Measurements from ENCODE around the gene ZMAT5.

The ZMAT5 gene

DNA sequence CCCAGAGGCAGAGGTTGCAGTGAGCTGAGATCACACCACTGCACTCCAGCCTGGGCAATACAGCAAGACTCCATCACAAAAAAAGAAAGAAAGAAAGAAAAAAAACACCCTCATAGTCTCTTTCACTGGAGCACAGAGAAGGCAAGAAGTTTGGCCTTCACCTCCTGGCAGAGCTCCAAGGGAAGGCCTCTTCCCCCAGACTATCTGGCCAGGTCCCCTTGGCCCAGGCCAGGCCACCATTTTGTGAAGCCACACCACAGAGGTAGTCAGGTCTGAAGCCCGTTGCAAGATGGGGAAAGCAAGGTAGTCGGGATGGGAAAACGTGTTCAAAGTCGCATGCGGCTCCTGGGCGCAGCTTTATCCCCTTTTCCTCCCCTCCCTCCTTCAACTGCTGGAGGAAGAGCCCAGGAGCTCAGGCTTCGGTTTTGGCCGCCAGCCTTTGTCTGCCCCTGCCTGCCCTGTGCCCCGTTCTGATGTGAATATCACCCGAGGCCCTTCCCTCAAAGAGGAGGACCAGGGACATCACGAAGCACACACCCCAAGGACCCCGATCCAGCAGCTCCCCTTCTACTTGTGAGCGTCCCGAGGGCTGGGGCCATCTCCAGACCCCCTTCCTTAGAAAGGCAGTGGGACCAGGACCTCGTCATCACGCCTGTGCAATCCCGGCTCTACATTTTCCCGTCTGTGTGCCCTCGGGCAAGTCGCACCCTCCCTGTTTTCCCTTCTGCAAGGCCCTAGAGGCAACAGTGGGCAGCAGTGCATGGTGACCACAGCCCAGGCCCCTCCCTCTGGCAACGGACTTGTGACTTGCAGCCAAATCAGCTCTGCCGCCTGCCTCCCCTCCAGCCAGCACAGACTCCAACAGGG lies 29.3 kb downstream of the ZMAT5 start:
- Histone ChIP-seq H3K27ac (no peak overlapping the region), H3K4me3 (no peak overlapping the region)

DNA sequence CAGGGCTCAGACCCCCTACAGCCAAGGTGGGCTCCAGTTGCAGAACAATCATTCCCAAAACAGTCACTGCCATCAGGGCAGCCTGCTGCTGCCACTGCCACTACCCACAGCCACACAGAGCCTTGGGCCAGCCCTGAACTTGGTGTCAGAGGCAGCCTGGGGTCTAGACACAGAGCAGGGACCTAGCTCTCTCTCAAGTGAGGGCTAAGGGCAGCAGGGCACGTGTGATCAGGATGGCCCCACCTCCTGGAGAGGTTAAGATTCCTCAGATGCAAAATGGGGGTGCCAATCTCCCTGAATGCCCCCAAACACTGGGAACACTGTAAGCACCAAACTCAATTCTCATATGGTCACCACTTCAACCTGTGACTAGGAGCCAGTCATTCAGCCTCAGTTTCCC lies 31.4 kb downstream of the ZMAT5 start:
- H3K27ac ChIP-seq, result no peak overlapping the region

DNA sequence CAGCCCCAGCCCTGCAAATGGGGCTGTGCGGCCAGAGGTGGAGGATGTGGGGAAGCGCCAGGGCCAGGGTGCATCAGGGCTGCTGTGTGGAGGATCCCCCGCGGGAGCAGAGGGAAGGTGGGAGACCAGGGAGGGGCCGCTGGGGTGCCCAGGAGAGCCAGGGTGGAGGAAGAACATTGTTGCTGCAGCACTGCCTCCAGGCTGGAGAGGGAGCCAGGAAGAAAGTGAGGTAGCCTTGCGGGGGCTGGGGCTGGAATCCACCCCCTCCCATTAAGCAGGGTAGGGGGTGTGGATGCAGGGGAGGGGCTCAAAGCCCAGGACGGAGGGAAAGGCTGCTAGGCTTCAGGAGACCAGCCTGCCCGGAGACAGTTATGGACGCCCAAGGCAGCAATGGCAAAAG lies 32.0 kb downstream of the ZMAT5 start:
- H3K27ac ChIP-seq, result no peak overlapping the region
- H3K4me3 ChIP-seq, result no peak overlapping the region

More for the DNA sequence above, 31.4 kb downstream of the ZMAT5 start:
- no peak overlapping the region for H3K4me3 ChIP-seq

DNA sequence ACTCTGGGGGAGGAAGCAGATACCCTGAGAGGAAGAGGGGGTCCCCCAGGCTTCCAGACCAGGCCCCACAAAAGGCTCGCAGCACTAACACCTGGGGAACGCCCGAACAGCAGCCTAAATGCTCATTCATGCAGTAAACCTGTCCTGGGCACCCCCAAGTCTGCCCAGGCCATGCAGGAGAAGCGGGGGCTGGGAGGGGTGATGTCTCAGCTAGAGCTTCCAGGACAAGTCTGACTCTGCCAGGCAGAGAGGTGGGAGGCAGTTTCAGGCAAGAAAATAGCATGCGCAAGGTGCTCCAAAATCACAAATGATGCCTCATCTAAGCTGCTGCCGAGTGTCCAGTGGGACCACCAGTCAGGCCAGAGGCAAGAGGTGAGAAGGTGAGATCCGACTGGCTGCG lies 32.4 kb downstream of the ZMAT5 start:
- Histone ChIP-seq H3K27ac (no peak overlapping the region), H3K4me3 (no peak overlapping the region)

DNA sequence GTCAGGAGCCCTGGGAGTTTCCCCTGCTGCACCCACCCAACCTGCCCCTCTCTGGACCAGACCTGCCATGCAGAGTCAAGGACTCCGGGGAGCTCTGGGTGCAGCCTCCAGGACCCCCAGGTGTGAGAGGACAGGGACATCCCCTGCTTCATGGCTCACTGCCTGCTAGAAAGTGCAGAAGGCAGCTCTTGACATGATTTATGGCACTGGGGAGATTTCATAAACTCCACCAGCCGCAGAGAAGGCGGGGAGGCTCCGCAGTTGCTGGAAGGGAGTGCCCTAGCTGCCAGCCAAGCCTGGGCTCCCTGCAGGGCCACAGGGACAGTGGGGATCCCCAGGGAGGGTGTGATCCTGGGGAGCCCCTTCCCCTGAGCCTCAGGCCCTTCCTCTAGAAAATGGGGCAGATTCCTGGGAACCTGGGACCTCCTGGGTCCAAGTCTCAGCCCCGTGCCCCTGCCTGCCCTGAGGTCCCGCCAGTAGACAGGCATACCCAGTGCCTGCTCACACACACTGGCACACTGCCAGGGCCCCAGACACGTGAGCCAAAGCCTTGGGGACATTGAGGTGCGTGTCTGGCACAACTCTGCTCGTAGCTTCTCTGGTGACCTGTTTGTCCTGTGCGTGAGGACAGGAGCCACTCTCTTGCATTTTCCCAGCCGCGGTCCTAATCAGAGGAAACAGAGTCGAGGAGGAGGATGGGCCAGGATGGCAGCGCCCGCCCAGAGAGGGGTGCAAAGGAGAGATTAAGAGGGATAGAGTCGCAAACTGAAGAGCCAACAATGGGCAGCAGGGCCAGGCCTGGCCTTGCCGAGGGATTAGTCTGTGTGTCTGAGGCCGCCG lies 33.2 kb downstream of the ZMAT5 start:
- Histone ChIP-seq H3K27ac (no peak overlapping the region), H3K4me3 (no peak overlapping the region)

DNA sequence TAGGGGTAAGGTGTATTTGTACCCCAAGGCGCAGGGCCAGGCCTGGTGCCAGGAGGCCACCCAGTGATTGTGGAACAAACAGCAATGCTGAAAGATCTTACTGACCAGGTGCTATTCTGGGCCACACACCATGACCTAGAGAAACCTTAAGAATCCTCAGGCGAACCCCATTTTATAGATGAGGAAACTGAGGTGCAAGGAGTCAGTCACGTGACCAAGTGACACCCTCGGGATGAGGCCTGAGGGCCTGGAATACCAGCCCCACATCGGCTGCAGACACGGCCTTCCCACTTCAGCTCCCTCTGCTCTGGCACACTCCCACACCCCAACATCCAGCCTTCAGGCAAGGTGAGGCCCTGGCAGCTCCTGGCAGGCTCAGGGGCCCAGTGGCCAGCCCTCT lies 33.9 kb downstream of the ZMAT5 start:
- Histone ChIP-seq H3K27ac (no peak overlapping the region), H3K4me3 (no peak overlapping the region)

DNA sequence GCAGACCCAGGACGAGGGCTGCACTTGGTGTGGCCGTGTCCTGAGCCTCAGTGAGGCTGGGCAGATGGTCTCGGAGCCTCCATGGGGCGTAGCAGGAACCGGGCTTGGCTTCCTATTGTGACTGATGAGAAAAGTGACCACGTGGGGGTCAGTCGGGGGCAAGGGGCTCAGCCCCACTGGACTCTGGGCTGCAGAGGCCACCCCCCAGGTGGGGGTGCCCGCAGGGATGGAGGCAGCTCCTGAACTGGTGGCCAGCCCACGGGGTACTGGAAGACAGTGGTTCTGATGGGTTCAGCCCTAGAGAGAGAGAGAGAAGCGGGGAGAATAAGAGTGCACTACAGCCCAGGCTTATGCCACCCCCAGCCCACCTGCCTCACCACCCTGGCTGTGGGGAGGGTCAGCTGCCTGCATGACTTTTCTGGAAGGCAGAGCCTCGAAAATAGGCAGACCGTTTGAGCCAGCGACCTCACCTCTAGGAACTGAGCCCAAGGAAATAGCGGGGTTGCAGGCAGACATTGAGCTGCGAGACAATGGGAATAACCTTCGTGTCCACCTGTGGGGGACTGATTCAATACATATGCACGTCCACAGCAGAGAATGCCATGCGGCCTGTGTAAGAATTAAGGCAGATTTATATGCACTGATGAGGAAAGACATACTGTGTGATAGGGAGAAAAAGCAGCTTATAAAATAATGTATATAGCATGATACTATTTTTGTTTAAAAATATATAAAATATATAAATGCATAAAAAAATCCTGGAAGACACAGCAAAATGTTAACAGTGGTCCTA lies 35.6 kb downstream of the ZMAT5 start:
- Histone ChIP-seq H3K4me3 (no peak overlapping the region), H3K27ac (no peak overlapping the region)

DNA sequence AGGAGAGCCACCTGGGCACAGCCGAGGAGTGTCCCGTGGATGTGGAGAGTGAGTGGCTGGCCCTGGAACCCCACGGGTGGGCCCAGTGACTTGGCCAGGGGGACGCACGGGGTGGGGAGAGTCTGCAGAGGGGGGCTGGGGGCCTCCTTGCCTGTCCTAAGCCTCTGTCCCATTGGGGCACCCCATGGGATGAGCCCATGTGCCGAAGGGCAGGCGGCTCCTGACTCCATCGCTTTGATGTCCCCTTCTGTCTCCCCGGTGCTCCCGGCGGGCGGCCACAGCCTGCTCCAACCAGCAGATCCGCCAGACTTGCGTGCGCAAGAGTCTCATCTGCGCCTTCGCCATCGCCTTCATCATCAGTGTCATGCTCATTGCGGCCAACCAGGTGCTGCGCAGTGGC lies 37.6 kb downstream of the ZMAT5 start:
- no peak overlapping the region for H3K27ac ChIP-seq
- H3K4me3 ChIP-seq, result no peak overlapping the region

DNA sequence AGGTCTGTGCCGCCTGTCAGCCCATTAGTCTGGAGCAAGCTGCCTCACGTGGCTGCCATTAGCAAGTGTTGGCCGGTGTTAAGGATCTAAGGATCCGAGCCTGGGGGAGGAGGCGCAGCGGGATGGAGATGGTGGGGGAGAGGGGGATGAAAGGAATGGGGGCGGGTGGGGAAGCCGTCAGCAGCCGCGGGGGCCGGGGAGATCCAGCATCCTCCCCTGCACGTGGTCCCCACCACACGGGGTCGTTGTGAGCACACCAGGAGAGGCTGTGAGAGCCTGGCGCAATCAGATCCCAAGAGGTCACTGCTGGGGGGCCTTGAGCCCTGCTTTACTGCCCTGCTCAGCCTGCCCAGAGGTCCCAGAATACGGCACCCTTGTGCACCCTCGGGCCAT lies 39.7 kb downstream of the ZMAT5 start:
- Histone ChIP-seq H3K4me3 (no peak overlapping the region), H3K27ac (no peak overlapping the region)

DNA sequence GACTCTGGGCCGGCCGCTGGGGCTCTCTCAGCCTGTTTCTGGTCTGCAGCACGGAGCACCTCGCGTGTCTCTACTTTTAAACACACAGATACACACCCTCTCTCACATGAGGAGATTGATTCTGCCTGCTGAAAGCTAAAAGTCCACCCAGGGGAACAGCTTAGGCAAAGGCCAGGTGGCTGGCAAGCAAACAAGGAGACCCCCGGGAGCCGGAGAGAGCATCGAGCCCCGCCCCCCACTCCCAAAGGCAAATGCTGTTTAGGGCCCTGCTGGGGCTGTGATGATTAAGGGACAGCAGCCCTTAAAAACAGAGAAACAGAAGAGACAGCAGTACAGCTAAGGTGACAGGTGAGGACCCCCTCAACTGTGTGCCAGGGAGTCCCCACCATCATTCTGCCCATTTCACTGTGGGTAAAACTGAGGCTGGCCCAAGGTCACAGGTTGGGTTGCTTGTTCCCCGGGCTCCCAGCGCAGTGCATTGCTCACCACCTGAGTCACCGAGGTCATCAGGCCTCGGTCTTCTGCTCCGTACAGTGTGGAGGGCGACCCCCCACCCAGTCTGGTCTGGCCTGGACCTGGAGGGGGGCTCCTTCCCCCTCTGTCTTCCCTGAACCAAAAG lies 40.2 kb downstream of the ZMAT5 start:
- H3K4me3 ChIP-seq, result no peak overlapping the region
- H3K27ac ChIP-seq, result no peak overlapping the region

DNA sequence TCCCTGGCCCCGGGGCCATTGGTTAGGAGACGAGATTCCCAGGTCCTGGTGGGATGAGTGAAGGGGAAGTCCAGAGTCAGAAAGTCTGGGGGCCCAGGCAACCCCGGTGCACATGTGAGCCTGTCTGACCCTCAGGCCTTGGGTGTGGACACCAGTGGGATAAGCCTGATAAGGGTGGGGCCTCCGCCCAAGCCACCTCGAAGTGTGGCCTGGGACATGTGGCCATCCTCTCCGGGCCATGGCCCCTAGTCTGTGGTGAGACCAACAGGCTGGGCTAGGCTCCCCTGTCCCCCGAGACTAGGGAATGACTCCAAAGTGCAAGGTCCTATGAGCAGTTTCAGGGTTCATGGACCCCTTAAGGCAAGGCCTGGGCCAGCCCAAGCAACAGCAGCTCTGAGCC lies 40.7 kb downstream of the ZMAT5 start:
- Histone ChIP-seq H3K4me3 (no peak overlapping the region), H3K27ac (no peak overlapping the region)

DNA sequence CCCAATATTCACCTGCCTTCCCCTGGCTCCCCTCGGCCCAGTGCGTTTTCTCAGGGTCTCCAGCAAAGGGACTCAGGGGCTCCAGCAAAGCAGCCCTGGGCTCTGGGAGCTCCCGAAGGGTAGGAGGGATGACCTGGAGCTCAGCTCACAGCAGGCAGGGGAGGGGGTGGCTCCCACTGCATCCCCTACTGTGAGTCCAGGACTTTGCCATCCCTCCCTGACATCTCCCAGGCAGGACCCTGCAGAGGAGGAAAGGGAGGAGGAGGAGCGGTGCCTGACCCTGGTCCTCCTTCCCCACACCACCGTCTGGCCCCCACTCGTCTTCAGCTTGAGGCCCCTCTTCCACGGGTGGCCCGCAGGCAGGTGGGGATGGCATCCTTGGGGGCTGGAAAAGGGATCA lies 42.0 kb downstream of the ZMAT5 start:
- Histone ChIP-seq H3K27ac (no peak overlapping the region), H3K4me3 (no peak overlapping the region)

DNA sequence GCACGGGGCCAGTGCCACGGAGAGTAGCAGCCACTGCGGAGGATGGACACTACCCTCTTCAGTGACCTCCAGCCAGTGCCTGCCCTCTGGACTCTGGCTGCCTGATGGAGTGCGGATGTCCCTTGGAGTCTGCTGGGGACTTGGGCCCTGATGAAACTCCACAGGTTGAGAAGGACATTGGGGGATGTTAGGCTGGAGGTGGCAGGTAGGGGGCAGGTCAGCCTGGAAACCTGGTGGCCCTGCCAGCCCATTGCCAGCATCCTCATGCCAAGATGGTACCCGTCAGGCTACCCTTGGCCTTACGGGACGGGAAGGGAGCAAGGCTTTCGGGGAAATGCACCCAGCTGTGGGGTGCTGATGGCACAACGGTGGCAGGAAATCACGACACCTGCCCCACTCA lies 43.0 kb downstream of the ZMAT5 start:
- no peak overlapping the region for H3K27ac ChIP-seq
- H3K4me3 ChIP-seq, result no peak overlapping the region

DNA sequence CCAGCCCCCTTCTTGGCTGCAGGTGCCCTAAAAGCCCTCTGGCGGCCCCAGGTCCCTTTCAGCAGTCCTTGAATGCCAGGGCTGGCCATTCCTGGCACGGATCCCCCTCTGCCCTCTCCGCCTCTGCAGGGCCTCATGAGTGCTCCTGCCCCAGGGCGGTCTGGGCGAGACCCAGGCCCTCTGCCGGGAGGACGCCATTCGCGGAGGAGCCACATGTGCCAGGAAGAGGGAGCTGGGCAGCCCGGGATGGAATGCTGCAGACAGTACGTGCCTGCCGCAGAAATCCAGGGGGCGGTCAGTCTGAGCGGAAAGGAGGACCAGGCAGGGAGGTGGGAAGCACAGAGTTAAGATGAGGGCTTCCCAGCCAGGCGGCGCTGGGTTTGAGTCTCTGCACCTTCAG lies 44.2 kb downstream of the ZMAT5 start:
- no peak overlapping the region for H3K27ac ChIP-seq
- H3K4me3 ChIP-seq, result no peak overlapping the region

DNA sequence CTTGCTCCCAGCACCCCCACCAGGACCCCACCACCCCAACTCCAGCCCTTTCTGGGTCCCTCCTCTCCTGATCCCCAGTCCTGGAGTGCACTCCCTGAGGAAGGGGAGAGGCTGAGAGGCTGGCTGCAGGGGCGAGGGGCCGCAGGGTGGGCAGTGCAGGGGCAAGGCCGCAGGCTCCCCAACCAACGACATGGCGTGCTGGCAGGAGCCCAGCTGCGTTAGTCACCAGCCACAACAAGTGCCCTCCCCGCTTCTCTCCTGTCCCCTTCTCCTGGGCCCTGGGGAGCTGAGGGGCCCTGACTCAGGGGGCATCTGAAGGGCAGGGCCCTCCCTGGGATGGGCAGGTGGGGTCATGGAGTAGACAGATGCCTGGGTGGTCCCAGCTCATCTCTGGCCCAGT lies 44.7 kb downstream of the ZMAT5 start:
- H3K4me3 ChIP-seq, result no peak overlapping the region
- H3K27ac ChIP-seq, result no peak overlapping the region

DNA sequence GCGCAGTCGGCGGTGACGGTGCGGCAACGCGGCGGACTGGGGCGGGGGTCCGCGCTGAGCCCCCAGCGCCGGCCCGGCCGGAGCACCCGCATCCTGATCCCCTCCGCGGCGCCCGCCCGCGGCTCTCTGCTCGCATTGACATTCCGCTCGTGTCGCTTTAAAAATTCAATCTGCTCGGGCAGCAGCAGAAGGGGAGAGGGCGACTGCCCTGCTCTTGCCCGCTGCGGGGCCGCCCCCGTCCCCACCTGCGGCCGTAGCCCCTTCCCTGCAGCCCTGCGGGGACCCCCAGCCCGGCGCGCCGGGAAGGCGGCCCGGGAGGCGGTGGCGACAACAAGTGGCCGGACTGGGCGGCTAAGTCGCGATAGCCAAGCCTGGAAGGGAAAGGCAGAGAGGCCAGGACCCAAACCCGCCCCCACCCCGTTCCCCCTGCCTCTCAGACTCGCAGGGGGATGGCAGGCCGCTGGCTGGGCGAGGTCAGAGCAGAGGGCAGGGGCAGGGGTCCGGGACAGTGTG lies 45.9 kb downstream of the ZMAT5 start:
- H3K4me3 ChIP-seq, result peak overlapping the region in 2 of 7 experiments; percentile 9 to 10
- H3K27ac ChIP-seq, result no peak overlapping the region

DNA sequence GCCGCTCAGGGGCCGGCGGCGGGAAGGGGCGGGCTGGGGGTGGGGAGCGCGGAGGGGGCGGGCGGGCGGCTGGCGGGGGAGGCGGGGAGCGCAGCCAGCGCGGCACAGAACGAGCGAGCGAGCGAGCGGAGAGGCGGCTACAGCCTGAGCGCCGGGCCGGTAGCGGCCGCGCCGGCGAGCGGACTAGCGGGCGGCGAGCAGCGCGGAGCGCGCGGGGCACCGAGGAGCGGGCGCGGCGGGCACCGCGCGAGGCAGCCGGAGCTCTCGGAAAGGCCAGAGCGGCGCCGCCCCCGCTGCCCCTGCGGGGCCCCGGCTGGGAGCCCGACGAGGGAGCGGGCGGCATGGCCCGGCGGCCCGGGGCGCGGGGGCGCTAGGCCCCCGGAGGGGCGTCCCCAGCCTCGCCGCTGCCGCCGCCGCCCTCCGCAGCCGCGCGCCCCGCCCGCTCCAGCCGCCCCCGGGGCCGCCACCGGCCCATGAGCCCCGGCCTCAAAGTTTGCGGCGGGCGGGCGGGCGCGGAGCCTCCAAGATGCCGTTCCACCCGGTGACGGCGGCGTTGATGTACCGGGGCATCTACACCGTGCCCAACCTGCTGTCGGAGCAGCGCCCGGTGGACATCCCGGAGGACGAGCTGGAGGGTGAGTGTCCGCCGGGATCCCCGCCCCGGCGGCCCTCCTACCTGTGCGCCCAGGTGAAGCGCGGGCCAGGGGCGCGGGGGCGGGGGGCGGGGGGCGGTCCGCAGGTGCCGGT lies 46.7 kb downstream of the ZMAT5 start, which contains the start of gene CABP7:
CABP7 (plus strand) TSS at position 105 of the 747 bp plus-strand sequence; CDS start at position 527, 422 bp downstream.
- peak within 1 kb of the TSS in 2 of 7 experiments; percentile 9 to 10 for H3K4me3 ChIP-seq
- H3K27ac ChIP-seq, result no peak within 1 kb of the TSS

DNA sequence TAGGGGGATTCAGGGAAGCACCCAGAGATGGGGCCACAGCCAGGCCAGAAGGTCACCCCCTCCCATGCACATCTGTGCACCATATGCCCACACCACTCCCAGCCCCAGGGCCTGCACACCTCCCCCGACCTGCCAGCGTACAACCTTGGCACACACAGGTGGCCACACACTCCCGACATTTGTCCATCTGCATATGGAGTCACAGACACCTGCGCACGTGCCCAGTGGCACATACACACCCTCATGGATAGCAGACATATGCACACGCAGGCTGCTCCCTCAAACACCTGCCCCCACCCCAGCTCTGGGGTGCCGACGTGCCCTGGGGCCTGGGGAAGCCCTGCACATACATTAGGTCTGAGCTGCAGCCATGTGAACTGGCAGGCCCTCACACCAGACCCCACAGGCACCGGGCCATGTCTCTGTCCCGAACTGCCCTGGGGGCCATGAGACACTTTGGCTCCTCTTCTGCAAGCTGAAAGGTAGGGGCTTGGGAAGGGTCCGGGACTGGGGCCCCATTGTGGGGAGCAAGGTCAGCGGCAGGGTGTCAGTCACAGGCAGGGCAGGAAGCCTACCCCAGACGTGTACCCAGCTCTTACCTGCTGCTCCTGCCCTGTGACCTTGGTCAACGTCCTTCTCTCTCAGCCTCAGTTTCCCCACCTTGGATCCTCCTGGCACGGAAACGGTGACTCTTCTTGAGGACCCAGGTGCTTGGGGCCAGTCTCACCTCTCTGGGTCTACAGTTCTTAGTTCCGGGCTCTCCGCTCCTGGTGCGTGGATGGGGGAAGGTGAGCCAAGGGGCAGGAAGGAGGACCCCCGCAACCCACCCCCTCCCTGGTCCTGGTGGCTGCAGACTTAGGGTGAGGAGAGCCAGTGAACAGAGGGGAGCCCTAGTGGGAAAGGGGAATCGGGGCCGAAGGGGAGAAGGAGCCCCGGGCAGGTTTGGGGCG lies 47.6 kb downstream of the ZMAT5 start:
- Histone ChIP-seq H3K27ac (no peak overlapping the region), H3K4me3 (no peak overlapping the region)

All from skin epidermis (tissue), 12 donors.